ENCODE results near the gene MTG2. TPM values are rescaled to one million over a fixed set of nuclear protein-coding genes. Genes with fewer than 3 reads are reported as not detected.

Gene MTG2
- polyA plus RNA-seq, 1 donor (not counting 4 experiments of a cell fraction or from before 2014, with no cell fraction given) = 24.7 TPM

GRCh38 chr20:62228982-62229545 lies 46.2 kb downstream of the MTG2 start:
- Histone ChIP-seq H3K36me3 (ENCODE audit: control insufficient read depth in 2 of 2, extremely low read depth in 1 of 2, insufficient read depth in 2 of 2, low read length in 2 of 2) (no peaks in the 10 kb centered on the region), H3K4me3 (ENCODE audit: control insufficient read depth in 2 of 3, extremely low read depth in 1 of 3, insufficient read depth in 2 of 3, low read depth in 1 of 3, low read length in 3 of 3) (no peak overlapping the region), H3K4me2 (ENCODE audit: control insufficient read depth, extremely low read depth, insufficient read depth, low read depth, low read length) (no peak overlapping the region), H3K9me1 (ENCODE audit: control insufficient read depth, extremely low read depth, insufficient read depth, low read length) (no peaks in the 10 kb centered on the region), H3K27ac (ENCODE audit: control insufficient read depth, insufficient read depth, low read length) (no peak overlapping the region), H3K9ac (ENCODE audit: control insufficient read depth, extremely low read depth, insufficient read depth, low read length) (no peak overlapping the region), H3K27me3 (ENCODE audit: control insufficient read depth, extremely low read depth, insufficient read depth, low read length) (peaks cover 79% of the 10 kb centered on the region), H4K20me1 (ENCODE audit: control insufficient read depth, extremely low read depth, insufficient read depth, low read length) (peaks cover 5% of the 10 kb centered on the region), H2AFZ (ENCODE audit: control insufficient read depth, low read length) (no peak overlapping the region), H3K9me3 (ENCODE audit: control insufficient read depth, low read depth, low read length) (peaks cover 4% of the 10 kb centered on the region), H3K4me1 (ENCODE audit: control insufficient read depth, extremely low read depth, insufficient read depth, low read length) (no peaks in the 10 kb centered on the region), H3K79me2 (ENCODE audit: control insufficient read depth, insufficient read depth, low read length) (no peaks in the 10 kb centered on the region)
- TF ChIP-seq, protein P1, sequence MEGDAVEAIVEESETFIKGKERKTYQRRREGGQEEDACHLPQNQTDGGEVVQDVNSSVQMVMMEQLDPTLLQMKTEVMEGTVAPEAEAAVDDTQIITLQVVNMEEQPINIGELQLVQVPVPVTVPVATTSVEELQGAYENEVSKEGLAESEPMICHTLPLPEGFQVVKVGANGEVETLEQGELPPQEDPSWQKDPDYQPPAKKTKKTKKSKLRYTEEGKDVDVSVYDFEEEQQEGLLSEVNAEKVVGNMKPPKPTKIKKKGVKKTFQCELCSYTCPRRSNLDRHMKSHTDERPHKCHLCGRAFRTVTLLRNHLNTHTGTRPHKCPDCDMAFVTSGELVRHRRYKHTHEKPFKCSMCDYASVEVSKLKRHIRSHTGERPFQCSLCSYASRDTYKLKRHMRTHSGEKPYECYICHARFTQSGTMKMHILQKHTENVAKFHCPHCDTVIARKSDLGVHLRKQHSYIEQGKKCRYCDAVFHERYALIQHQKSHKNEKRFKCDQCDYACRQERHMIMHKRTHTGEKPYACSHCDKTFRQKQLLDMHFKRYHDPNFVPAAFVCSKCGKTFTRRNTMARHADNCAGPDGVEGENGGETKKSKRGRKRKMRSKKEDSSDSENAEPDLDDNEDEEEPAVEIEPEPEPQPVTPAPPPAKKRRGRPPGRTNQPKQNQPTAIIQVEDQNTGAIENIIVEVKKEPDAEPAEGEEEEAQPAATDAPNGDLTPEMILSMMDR (optimal IDR thresholded peaks at IDR 0.05 in 1 of 3, IDR thresholded peaks at IDR 0.05 in 1 of 3, conservative IDR thresholded peaks at IDR 0.05 in 1 of 3; ENCODE audit: extremely low read depth in 1 of 3, insufficient read depth in 2 of 3, low read length in 3 of 3) = no peak
- no peak for TF ChIP-seq EZH2 (IDR thresholded peaks at IDR 0.05; ENCODE audit: low read length)
- DNase-seq (ENCODE audit: low read depth, low spot score) (no peak), FAIRE-seq (no peak)
- dilution Hi-C loops (cut with MboI; ENCODE audit: extremely low pct_ligation_motif_present, low sequenced_read_pairs) = no loop called here

DNA sequence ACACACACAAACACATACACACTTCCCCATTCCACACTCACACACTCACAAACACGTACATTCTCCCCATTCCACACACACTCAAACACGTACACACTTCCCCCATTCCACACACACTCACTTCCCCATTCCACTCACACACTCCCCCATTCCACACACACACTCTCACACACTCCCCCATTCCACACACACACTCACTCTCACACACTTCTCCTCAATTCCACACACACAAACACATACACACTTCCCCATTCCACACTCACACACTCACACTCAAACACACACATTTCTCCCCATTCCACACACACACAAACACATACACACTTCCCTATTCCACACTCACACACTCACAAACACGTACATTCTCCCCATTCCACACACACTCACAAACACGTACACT lies 46.8 kb downstream of the MTG2 start:
- Histone ChIP-seq H3K9ac (ENCODE audit: control insufficient read depth, extremely low read depth, insufficient read depth, low read length) (no peak overlapping the region), H3K4me2 (ENCODE audit: control insufficient read depth, extremely low read depth, insufficient read depth, low read depth, low read length) (no peak overlapping the region), H2AFZ (ENCODE audit: control insufficient read depth, low read length) (no peak overlapping the region), H3K36me3 (ENCODE audit: control insufficient read depth in 2 of 2, extremely low read depth in 1 of 2, insufficient read depth in 2 of 2, low read length in 2 of 2) (no peaks in the 10 kb centered on the region), H3K79me2 (ENCODE audit: control insufficient read depth, insufficient read depth, low read length) (no peaks in the 10 kb centered on the region), H3K27me3 (ENCODE audit: control insufficient read depth, extremely low read depth, insufficient read depth, low read length) (peaks cover 73% of the 10 kb centered on the region), H3K27ac (ENCODE audit: control insufficient read depth, insufficient read depth, low read length) (no peak overlapping the region), H3K4me1 (ENCODE audit: control insufficient read depth, extremely low read depth, insufficient read depth, low read length) (no peaks in the 10 kb centered on the region), H3K9me3 (ENCODE audit: control insufficient read depth, low read depth, low read length) (peaks cover 4% of the 10 kb centered on the region), H3K4me3 (ENCODE audit: control insufficient read depth in 2 of 3, extremely low read depth in 1 of 3, insufficient read depth in 2 of 3, low read depth in 1 of 3, low read length in 3 of 3) (no peak overlapping the region), H3K9me1 (ENCODE audit: control insufficient read depth, extremely low read depth, insufficient read depth, low read length) (no peaks in the 10 kb centered on the region), H4K20me1 (ENCODE audit: control insufficient read depth, extremely low read depth, insufficient read depth, low read length) (peaks cover 5% of the 10 kb centered on the region)
- DNase-seq (ENCODE audit: low read depth, low spot score) (no peak), FAIRE-seq (no peak)
- TF ChIP-seq, protein P1 (optimal IDR thresholded peaks at IDR 0.05 in 1 of 3, IDR thresholded peaks at IDR 0.05 in 1 of 3, conservative IDR thresholded peaks at IDR 0.05 in 1 of 3; ENCODE audit: extremely low read depth in 1 of 3, insufficient read depth in 2 of 3, low read length in 3 of 3) = no peak
- TF ChIP-seq EZH2 (IDR thresholded peaks at IDR 0.05; ENCODE audit: low read length) = no peak
- dilution Hi-C loops (cut with MboI; ENCODE audit: extremely low pct_ligation_motif_present, low sequenced_read_pairs) = no loop called here

Data from keratinocyte (primary cell).